Measurements from ENCODE around the gene ALS2CL. TPM values are rescaled to one million over a fixed set of nuclear protein-coding genes. Genes with fewer than 3 reads are reported as not detected.
A peak's percentile ranks its signal among the peaks of the same experiment; 100 is the strongest.

Gene ALS2CL
- polyA plus RNA-seq, 2 of the 4 experiments (the other 2 are of a cell fraction) = 2.3 to 4.0 TPM

- no peaks in the 10 kb centered on the region for H3K4me1 ChIP-seq
- ATAC-seq (no peak), DNase-seq (ENCODE audit: low read depth in 1 of 2, low spot score in 1 of 2) (no peak), FAIRE-seq (no peak)
- no peak overlapping the region for H3K27ac ChIP-seq
- TF ChIP-seq CBX8 (IDR thresholded peaks at IDR 0.05) (no peak), ELK1 (IDR thresholded peaks at IDR 0.05; ENCODE audit: low read depth, low read length) (no peak), JUNB (IDR thresholded peaks at IDR 0.05) (no peak), EHF (CRISPR knock-in tag; IDR thresholded peaks at IDR 0.05) (no peak), RAD21 (conservative IDR thresholded peaks at IDR 0.05 in 1 of 2, IDR thresholded peaks at IDR 0.05 in 1 of 2) (no peak), NR3C1 (IDR thresholded peaks at IDR 0.05) (no peak), ATOH8 (CRISPR knock-in tag; IDR thresholded peaks at IDR 0.05; ENCODE audit: low read depth) (no peak), NFE2L2 (conservative IDR thresholded peaks at IDR 0.05; ENCODE audit: low read length) (no peak), ZFP36 (IDR thresholded peaks at IDR 0.05; ENCODE audit: borderline replicate concordance, partially characterized antibody) (no peak), POLR2A (IDR thresholded peaks at IDR 0.05; ENCODE audit: low read length) (no peak), TP53 (CRISPR knock-in tag; IDR thresholded peaks at IDR 0.05) (no peak), ZSCAN20 (CRISPR knock-in tag; IDR thresholded peaks at IDR 0.05) (no peak), RFX5 (IDR thresholded peaks at IDR 0.05) (no peak), HEYL (CRISPR knock-in tag; IDR thresholded peaks at IDR 0.05) (no peak)
- no peaks in the 10 kb centered on the region for H3K9me3 ChIP-seq
- POLR2A ChIA-PET = no interaction called here
- no peak overlapping the region for H3K4me3 ChIP-seq
- CTCF ChIA-PET = interaction anchor here (1.1 kb wide), 1 partner anchor 261 kb away, joined by 3 read pairs; no protein-coding TSS in a partner anchor
- WGBS (ENCODE audit: missing lambda C conversion rate) = no CpG with 5 or more reads among the region's 4 CpGs
- no peak overlapping the region for H3K4me2 ChIP-seq
Measured at GRCh38 chr3:46737329-46737731, 43.9 kb upstream of the ALS2CL start.

- POLR2A ChIA-PET = no interaction called here
- Histone ChIP-seq H3K4me2 (no peak overlapping the region), H3K4me1 (no peaks in the 10 kb centered on the region), H3K9me3 (no peaks in the 10 kb centered on the region), H3K4me3 (no peak overlapping the region), H3K27ac (no peak overlapping the region)
- 0 out of 6 replicates have a peak, but pooled peaks of 1 of the 2 experiments have one; percentile 24 for ATAC-seq
- WGBS (ENCODE audit: missing lambda C conversion rate) = 81% methylated on average over 7 of the region's 20 CpGs
- TF ChIP-seq HOXA7 (CRISPR knock-in tag; IDR thresholded peaks at IDR 0.05) = no peak
- no peak for TF ChIP-seq ESRRA (IDR thresholded peaks at IDR 0.05; ENCODE audit: borderline replicate concordance, low read length)
- no peak for TF ChIP-seq CEBPB (IDR thresholded peaks at IDR 0.05)
- no peak for TF ChIP-seq ELK1 (IDR thresholded peaks at IDR 0.05; ENCODE audit: low read depth, low read length)
- no peak for TF ChIP-seq POLR2AphosphoS2 (conservative IDR thresholded peaks at IDR 0.05; ENCODE audit: low read length)
- FAIRE-seq = no peak
- DNase-seq (ENCODE audit: low read depth in 1 of 2, low spot score in 1 of 2) = no peak
- CTCF ChIA-PET = interaction anchor here (1.1 kb wide), 1 partner anchor 262 kb away, joined by 3 read pairs; no protein-coding TSS in a partner anchor
Measured at GRCh38 chr3:46736006-46736872, 42.8 kb upstream of the ALS2CL start.

GRCh38 chr3:46734773-46735172 lies 41.3 kb upstream of the ALS2CL start:
- no peak overlapping the region for H3K4me3 ChIP-seq
- no peak overlapping the region for H3K27ac ChIP-seq
- FAIRE-seq (no peak), DNase-seq (ENCODE audit: low read depth in 1 of 2, low spot score in 1 of 2) (no peak), ATAC-seq (no peak)
- H3K4me1 ChIP-seq = no peaks in the 10 kb centered on the region
- POLR2A ChIA-PET = no interaction called here
- CTCF ChIA-PET = interaction anchor here (0.6 to 2.0 kb wide), 2 partner anchors 29 to 192 kb away, joined by 3 to 5 read pairs; no protein-coding TSS in a partner anchor
- no peak overlapping the region for H3K4me2 ChIP-seq
- WGBS (ENCODE audit: missing lambda C conversion rate) = 33% methylated on average over 4 of the region's 4 CpGs
- no peak for TF ChIP-seq RARB (CRISPR knock-in tag; IDR thresholded peaks at IDR 0.05)
- TF ChIP-seq FOSB (CRISPR knock-in tag; IDR thresholded peaks at IDR 0.05) = no peak
- TF ChIP-seq EHF (CRISPR knock-in tag; IDR thresholded peaks at IDR 0.05) = no peak
- TF ChIP-seq RFX5 (IDR thresholded peaks at IDR 0.05) = no peak
- no peak for TF ChIP-seq KDM1A (IDR thresholded peaks at IDR 0.05; ENCODE audit: low read depth)
- no peak for TF ChIP-seq HOXA7 (CRISPR knock-in tag; IDR thresholded peaks at IDR 0.05)
- no peaks in the 10 kb centered on the region for H3K9me3 ChIP-seq
